Sciatic nerve (tissue), 2 donors: ENCODE results near the gene PELO. TPM values are rescaled to one million over a fixed set of nuclear protein-coding genes. Genes with fewer than 3 reads are reported as not detected.

Source experiments
- ATAC-seq: fragments of 200-7000 bp; cut with Tn5 transposase; one replicate; pipeline ENCODE4 v1.9.1; 2020; ENCODE audit warnings: mild to moderate bottlenecking, moderate library complexity
- DNase-seq: peaks from one replicate; pipeline ENCODE4 v3.0.0-alpha.2; 2020; ENCODE audit warnings: low spot score
- intact Hi-C: fragments of 100-400 bp; cut with DNase I; formaldehyde crosslinking; loops from one replicate; pipeline ENCODE4 v1.14.2; 2022
- total RNA-seq: library from RNA; stranded (reverse); fragmentation: NEBNext Ultra II Directional; extraction: Animal tissue kit (Norgen Biotek cat#: 25700); gene quantifications from one replicate; pipeline ENCODE4 v1.2.1, GENCODE V29; 2021
- donor health status: DM: no; HTN: no; CAD: no.
- donor health status: DM: no; HTN: no; CAD: no.

The PELO gene
- total RNA-seq, 1 donor from 2014 or later, result 48.9 TPM

DNA sequence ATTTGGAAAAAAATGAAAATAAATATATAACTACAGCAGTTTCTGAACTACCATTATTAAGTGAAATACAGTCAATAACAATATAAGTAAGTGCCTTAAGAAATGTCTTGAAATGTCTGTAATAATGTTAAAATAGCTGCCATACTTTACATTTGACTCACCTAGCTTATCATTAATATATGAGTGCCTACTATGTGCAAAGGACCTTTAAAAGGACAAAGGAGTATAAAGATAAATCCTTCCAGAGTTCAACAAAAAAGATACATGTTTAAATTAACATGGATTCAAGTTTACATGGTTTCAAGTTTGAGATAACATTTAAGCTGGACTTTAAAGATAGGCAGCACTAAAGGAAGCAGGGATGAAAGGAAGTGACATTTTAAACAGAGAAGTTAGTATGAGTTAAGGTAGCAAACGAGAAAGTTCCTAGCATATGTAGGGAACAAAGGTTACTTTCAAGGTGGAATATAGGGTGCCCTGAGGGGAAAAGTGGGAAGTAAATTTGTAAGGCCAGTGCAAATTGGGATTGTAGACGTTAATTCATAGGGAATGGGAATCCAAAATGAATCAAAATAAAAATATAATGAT is 8.9 kb downstream of the PELO start:
- no peak for ATAC-seq
- intact Hi-C loops, result no loop called here
- DNase-seq, result no peak

DNA sequence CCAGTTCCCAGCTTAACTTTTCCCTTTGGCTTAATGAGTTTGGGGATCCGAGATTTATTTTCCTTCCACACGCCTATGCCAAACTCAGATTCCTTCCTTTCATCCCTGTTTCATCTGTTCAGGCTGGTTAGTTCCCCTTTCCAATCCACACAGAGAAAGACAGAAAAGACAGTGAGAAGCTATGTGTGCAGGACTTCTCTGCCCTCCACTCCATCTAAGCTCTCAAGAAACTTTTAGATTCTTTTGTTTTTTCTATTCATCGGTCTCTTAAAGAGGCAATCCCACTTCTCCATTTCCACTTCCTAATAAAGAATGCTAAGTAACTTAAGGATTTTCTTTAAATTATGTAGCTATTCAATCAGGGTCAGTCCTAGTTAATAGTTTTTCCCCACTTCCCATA is 11.2 kb downstream of the PELO start:
- ATAC-seq (no peak), DNase-seq (no peak)
- intact Hi-C loops, result no loop called here

GRCh38 chr5:52799358-52799982 is 11.8 kb downstream of the PELO start:
- DNase-seq (peak; percentile 63), ATAC-seq (peak; percentile 73)
- intact Hi-C loops, result no loop called here

DNA sequence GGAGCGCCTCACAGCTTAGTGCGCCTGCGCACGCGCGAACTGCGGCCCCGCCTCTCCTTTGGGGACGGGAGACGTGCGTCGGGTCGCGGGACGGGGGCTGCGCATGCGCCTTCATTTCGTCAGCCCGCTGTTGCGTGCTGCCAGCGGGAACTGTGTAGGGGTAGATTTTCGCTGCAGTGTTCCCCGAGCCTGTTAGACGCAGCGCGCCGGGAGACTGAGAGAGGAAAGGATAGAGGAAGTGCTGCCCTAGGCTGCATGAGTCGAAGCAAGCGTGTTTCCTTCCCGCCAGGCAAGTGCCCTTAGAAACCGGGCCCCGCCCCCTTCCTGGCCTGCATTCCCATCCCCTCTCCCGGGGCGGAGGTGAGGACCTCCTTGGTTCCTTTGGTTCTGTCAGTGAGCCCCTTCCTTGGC is 12.3 kb downstream of the PELO start:
- DNase-seq (peak; percentile 98), ATAC-seq (peak; percentile 97)
- intact Hi-C loops, result loop anchor here (10.0 kb wide), 1 partner anchor 115 kb away; no protein-coding TSS in a partner anchor

GRCh38 chr5:52800394-52801213 is 12.9 kb downstream of the PELO start:
- ATAC-seq, result peak; percentile 75
- peak; percentile 71 for DNase-seq
- intact Hi-C loops, result loop anchor here (10.0 kb wide), 1 partner anchor 114 kb away; no protein-coding TSS in a partner anchor

DNA sequence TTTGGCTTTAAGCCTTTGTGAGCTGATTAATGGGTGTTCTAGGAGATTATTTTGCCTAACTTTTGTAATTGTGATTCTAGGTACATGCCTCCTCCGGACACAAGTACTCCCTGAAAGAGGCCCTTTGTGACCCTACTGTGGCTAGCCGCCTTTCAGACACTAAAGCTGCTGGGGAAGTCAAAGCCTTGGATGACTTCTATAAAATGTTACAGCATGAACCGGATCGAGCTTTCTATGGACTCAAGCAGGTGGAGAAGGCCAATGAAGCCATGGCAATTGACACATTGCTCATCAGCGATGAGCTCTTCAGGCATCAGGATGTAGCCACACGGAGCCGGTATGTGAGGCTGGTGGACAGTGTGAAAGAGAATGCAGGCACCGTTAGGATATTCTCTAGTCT is 13.6 kb downstream of the PELO start:
- ATAC-seq (no peak), DNase-seq (no peak)
- intact Hi-C loops, result loop anchor here (10.0 kb wide), 1 partner anchor 113 kb away; no protein-coding TSS in a partner anchor

GRCh38 chr5:52802272-52802973 is 14.7 kb downstream of the PELO start:
- DNase-seq (no peak), ATAC-seq (no peak)
- intact Hi-C loops, result loop anchor here (10.0 kb wide), 1 partner anchor 112 kb away; no protein-coding TSS in a partner anchor

DNA sequence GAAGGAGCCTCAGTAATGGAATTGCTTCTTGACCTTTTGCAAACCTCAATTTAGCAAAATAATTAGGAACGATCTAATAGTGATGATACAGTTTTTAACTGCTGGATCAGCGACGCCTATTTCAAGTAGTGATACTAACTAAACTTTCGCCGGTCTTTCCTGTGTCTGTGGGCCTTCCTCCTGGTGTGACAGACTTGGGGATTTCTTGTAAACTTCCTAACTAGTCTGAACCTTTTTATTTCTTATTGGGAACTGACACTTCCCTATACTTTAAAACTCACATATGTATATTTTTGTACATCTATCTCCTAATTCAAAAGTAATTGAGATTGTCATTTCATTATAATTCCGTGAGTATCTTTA is 15.2 kb downstream of the PELO start:
- intact Hi-C loops, result loop anchor here (10.0 kb wide), 1 partner anchor 112 kb away; no protein-coding TSS in a partner anchor
- DNase-seq (no peak), ATAC-seq (no peak)

- ATAC-seq (no peak), DNase-seq (no peak)
- intact Hi-C loops, result loop anchor here (10.0 kb wide), 1 partner anchor 110 kb away; no protein-coding TSS in a partner anchor
Observed at GRCh38 chr5:52804387-52804791, 16.7 kb downstream of the PELO start.

DNA sequence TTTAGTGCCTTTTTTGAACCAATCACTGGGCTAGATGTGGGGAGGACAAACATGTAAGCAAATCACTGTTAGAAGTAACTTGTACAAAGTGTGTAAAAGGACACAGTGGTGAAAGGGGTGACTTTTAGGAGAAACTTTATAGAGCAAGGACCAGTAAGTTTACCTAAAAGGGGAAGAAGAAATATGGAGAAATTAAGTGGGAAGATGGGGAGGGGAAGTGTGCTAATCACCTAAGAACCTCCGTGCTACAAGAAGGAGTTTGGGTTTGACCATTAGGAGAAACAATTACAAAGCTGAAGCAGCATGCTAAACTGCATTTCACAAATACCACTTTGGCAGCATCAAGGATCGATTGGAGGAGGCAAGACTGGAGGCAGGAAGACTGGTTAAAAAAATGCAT is 17.3 kb downstream of the PELO start:
- ATAC-seq, result no peak
- DNase-seq, result no peak
- intact Hi-C loops, result loop anchor here (10.0 kb wide), 1 partner anchor 110 kb away; no protein-coding TSS in a partner anchor

DNA sequence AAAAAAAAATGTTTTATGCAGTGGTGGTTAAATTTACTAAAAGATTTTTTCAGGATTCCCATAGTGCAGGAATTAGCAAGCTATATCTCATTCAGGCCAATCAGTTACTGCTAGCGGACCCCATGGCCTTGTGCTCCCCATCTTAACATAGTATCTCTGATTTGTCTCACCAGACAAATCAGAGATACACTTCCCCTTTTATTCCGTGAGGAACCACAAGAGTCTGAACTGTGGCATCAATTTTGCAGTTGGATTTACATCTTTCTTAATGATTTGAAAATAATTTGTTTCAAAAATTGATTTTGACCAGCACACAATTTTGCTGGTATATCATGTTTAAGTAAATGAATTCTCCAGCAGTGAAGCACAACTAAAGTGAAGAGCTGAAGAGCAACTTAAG is 17.9 kb downstream of the PELO start:
- ATAC-seq (no peak), DNase-seq (no peak)
- intact Hi-C loops, result loop anchor here (10.0 kb wide), 1 partner anchor 109 kb away; no protein-coding TSS in a partner anchor

DNA sequence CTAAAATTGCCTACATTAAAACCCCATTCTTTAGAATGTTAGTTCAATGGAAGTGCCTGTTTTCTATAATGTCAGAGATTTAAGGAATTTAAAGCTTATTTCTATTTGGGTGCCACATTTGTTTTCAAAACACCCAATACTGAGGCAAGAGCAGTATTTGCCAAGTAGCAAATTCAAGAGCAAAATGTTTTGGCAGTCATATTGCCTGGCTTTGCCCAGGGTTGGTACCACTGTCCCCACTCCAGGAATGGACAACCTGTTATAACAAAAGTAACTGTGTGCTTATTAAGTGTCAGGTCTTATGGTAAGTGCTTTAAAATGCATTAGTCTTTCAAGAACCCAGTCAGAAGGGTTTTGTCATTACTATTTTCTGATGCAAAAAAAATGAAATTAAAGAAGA is 19.3 kb downstream of the PELO start:
- intact Hi-C loops, result loop anchor here (10.0 kb wide), 1 partner anchor 108 kb away; no protein-coding TSS in a partner anchor
- DNase-seq, result no peak
- no peak for ATAC-seq

GRCh38 chr5:52807723-52808122 is 20.0 kb downstream of the PELO start:
- intact Hi-C loops, result loop anchor here (10.0 kb wide), 1 partner anchor 107 kb away; no protein-coding TSS in a partner anchor
- no peak for DNase-seq
- ATAC-seq, result no peak

- no peak for DNase-seq
- intact Hi-C loops, result loop anchor here (10.0 kb wide), 1 partner anchor 106 kb away; no protein-coding TSS in a partner anchor
- no peak for ATAC-seq
Observed at GRCh38 chr5:52808316-52808901, 20.7 kb downstream of the PELO start.

DNA sequence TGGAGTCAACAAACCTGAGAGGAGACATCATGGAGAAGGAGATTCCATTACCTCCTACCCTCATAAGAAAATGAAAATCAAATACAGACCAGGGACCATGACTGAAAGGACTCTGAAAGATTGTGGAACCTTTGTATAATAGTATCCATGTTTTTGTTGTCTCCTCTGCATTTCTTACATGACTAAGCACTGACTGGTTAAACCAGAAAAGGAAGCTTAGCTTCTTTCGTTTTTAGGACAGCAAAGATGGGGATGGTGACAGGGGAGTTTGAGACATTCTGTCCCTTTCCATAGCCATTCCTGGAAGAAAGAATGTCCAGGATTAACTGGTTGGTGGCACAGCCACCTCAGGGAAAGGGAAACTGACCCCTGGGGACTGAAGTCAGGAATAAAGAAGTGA is 22.2 kb downstream of the PELO start:
- ATAC-seq (no peak), DNase-seq (no peak)
- intact Hi-C loops, result loop anchor here (10.0 kb wide), 1 partner anchor 105 kb away; no protein-coding TSS in a partner anchor

- ATAC-seq (no peak), DNase-seq (no peak)
- intact Hi-C loops, result no loop called here
Observed at GRCh38 chr5:52810426-52810825, 22.7 kb downstream of the PELO start.

DNA sequence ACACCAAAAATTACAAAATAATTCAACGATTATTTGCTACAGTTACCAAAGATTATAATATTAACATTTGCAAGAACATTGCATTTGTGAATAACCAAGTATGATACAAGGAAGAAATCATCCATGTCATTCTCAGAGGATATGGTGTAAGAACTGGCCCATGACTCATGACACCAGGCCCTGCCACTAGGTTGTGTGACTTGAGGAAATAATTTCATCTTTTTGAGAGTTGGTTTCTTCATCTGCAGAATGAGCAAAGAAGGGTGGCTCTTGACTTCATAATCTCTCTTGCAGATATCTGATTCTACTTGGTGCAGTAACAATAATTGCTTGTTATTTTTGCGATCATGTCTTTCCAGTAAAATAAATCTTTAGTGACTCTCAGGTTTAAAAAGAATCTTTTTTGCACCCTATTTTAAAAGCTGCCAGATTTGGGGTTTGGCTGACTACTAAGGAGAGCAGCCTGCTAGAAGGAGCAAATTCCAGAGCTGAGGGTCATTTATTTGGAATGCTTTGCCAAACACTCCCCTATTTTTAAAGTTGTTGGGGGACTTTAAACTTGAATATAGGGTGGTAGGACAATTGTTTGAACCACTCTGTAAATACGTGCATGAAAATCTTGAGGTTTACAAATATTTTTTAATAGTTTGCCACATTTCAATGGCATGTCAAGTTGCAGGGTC is 23.5 kb downstream of the PELO start:
- intact Hi-C loops, result no loop called here
- no peak for DNase-seq
- ATAC-seq, result no peak
